Measurements from ENCODE around the gene XRCC4.
"Not testable (repeated sequence)": the region's sequence is repeated elsewhere in the genome, so short reads cannot be mapped to it uniquely, and the experiment has no call there.

Gene XRCC4

DNA sequence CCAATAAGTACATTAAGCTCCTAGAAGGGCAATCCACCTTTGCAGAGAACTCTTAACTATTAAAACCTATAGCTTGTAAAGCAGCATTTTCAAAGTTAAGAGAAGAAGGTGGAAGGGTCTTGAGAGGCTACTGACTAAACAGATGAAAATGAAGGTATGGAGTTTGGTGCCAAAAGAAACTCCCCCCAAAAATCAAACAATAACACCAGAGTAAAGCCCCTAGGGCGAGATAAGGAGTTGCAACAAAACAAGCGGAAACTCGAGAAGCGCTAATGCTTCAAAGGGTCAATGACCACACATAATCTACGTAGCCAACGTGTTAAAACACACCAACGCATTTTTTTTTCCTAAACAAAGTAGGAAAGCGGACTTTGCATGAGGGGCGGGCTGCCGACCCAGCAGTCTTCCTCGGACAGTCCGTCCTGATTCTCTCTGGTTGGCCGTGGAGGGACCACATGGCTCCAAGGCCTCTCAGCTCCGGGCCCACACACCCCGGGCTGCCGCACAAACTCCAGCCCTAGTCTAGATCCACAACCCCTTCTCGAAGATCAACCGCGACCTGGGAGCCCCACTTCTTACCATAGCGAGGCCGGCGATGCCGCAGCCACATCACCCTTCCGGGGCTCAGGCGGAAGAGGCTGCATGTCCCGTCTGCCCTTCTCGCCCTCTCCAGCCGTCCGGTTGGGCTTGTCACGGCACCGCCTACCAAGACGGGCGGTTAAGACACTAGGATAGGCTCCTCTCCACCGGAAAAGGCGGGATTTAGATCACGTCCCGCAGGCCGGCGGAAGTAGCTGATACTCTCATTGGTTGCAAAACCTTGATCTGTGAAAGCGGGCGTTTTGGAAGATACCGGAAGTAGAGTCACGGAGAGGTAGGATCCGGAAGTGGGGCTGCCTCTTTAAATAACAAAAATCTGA is at the start of gene XRCC4, which contains the start of gene TMEM167A:
Gene XRCC4, plus strand, starts transcription at position 806 of the 920 bp plus-strand sequence. CDS start 27,373 bp downstream, outside the sequence.
Gene TMEM167A, minus strand, starts transcription at position 653 of the 920 bp plus-strand sequence. Its CDS starts 71 bp downstream, at position 582.
- peak; percentile 100 for DNase-seq (ENCODE audit: low spot score)

DNA sequence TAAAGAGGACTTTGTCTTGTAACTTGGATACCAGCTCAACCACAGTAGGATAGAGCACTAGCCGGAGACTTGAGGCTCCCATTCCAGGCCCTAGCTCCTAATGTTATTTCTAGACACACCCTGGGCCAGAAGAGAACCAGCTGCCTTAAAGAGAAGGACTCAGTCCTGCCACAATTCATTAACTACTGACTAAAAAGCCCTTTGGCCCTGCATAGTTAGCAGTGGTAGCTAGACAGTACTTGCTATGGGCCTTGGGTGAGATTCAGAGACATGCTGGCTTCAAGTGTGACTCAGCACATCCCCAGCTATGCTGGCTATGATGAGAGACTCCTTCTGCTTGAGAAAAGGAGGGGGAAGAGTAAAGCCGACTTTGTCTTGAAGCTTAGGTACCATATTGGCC is 47.4 kb upstream of the XRCC4 start:
- no peak for DNase-seq (ENCODE audit: low spot score)

DNA sequence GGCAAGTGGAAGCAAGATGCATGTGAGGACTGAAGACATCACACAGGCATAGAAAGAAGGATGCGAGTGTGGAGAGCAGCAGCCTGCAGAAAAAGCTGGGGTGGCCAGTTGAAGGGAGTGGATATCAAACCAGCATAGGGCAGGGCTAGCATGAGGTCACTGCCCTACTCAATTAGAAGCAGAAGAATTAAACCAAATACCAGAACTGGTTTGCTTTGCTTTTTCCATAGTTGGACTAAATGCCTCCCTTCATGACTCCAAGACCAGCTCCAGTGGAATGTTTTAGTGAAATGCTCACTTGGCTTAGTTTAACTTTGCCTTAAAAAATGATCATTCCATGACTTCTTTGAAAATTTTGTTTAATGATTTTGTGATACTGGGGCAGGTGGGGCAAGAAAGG is 46.0 kb upstream of the XRCC4 start:
- DNase-seq (ENCODE audit: low spot score), result no peak

DNA sequence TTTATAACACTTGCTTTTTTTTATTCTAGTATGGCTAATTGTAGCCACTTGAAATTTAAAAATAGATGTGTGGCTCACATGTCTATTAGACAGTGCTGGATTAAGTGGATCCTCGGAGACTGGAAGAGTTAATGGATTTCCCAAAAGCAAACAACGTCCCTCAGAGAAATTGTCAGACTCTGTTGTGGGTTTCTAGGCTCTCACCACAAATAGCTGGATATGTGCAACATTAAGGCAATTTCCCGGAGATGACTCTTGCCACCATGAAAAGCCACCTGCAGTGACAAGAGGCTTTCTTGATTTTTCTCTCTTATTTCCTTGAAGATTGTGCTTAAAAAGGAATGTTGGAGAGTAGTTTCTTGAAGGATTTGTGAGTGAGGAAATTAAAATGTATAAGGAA is 43.3 kb upstream of the XRCC4 start:
- DNase-seq (ENCODE audit: low spot score), result no peak

DNA sequence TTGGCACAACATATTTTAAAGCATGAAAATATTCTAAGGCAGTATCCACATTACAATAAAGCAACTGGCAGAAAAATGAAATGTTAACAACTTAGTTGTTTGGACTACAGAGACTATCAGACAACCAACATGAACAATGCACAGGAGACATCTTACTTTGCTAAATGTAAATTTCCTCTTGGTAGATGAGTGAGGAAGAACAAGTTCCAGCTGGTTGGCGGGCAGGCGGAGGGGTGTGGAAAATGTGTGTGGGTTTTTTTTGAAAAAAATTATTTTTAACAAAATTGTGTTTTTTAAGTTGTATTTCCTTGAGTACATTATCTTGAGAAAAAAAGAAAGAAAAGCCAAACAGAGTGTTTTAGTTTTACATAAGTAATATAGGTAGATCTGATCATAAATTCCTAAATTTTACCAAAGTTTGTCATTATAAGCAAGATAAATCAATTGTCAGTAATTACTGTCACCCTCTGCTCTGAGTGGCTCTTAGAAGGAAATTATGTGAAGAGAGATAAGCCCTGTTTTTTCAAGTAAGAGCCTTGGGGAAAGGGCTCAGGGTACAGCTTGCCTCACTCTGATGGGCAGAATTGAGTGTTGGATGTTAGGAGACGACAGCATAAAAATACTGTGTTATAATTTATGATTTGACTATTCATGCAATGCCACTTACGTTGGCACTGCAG is 42.7 kb upstream of the XRCC4 start:
- peak; percentile 22 for DNase-seq (ENCODE audit: low spot score)

DNA sequence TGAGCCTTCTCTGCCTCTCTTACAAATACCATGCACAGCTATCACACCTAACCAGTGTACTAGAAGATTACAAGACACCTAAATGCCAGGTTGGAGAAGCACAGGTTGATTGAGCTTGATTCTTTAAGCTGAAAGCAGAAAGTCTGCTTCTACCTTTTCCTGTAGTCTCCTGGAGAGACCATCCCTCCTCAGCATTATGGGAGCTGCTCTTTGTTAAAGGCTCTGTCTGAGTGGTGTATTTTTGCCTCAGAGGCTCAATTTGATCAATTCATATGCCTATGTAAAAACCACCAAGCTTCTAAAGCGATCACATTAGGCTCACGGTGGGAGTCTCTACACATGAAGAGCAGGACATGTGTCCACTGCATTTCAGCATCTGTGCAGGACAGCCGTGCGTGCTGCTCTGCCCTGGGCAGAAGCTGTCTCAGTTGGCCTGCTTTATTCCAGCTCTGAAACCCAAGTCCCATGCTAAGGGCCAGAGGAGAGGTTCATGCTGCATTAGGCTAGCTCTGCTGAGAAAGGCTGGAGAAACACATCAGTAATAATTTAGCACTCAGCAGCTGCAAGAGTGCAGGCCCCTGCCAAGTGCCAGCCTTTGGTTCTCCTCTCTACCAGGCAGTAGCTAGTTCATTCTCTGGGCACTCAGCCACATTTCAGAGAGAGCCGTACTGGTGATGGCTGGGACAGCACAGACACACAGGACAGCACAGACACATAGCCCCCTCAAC is 41.8 kb upstream of the XRCC4 start:
- DNase-seq (ENCODE audit: low spot score), result peak; percentile 99

DNA sequence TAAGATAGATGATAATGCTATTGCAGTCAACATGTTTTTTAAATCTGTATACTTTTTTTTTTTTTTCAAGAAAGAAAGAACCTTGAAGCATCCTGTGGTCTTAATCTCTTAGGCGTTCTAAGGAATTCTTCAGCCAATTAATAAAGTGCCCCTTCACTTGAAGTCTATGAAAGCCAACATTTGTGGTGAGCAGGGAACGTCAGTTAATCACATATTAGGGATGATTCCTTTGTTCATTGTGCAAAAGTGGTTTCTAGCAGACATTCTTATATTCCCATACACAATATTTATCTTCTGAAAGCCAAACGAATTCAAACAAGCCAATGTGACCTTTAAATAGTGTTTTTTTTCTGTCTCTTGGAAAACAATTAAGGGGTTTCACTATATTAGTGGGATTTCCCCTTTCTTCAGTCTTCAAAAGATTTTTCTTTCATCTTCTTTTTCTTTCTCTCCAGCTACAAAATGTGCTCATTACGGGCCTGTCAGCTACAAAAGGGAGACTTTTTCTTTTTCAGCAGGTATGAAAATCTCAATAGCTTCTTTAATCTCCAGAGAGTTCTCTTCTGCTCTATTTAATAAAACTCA is 40.3 kb upstream of the XRCC4 start:
- peak; percentile 42 for DNase-seq (ENCODE audit: low spot score)

DNA sequence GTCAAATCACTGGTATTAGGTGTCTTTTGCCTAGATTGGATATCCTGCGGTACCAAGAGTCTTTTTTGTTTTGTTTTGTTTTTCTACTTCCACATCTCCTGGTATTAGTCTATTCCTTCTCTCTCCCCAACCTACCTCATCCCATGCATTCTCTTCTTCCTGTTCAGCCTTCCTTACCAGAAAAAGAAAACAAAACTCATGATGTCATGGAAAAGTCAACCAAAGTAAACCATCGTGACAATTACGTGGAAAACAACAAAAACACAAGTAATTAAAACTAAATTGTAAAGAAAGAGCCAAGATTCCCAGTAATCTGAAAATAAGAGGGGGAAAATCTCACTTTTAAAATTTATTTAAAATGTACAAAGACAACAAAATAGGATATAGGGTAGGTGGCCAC is 38.4 kb upstream of the XRCC4 start:
- DNase-seq (ENCODE audit: low spot score), result no peak

DNA sequence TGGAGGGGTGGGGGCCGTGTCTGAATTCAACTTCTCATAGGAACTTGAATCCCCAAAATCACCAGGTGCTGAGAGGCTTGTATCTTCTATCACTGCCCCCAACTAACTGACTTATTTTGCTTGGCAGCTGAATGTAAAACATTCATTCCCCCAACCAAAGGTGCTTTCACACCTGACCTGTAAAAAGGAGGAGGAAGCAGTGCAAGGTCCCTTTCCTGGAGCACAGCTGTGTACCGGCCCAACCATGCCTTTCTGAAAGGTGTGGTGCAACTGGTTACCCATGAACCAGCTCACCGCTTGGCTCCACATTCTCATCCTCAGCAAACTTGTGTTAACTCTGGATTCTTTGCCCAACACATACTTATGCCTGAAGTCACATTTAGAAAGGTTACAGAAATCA is 34.8 kb upstream of the XRCC4 start:
- no peak for DNase-seq (ENCODE audit: low spot score)

DNA sequence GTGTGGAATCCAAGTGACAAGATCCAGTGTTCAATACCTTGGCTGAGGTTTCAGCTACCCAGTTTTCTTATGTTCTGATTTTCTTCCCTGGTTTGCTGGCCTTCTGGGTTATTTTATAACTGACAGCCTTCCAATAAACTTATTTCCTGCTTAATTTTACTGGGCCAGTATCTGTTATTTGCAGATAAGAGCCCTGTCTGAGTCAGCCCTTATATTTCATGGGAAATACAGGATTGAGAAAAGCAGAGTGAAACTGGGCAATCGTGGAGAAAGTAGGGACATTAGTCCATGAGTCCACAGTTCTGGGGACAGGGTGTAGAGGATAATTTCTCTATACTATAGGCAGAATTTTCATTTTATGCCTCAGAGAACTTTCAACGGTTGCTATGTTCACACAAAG is 32.4 kb upstream of the XRCC4 start:
- DNase-seq (ENCODE audit: low spot score), result no peak

DNA sequence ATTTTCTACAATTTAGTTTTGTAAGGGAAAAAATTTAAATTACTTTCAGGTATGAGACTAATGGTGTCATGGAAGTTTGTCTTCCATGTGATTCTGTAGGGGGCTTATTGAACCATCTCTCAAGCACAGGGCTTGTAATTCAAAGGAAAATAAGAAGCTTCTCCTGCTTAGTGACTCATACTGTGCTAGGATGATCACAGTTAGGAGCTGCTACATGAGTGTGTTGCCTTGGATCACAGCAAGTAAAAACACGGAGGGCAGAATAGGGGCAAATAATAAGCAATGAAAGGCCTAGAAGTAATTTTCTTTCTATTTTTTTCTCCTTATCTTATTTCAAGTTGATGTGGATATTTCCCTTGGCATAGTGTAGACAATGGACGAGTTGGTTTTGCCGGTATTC is 29.1 kb upstream of the XRCC4 start:
- no peak for DNase-seq (ENCODE audit: low spot score)

DNA sequence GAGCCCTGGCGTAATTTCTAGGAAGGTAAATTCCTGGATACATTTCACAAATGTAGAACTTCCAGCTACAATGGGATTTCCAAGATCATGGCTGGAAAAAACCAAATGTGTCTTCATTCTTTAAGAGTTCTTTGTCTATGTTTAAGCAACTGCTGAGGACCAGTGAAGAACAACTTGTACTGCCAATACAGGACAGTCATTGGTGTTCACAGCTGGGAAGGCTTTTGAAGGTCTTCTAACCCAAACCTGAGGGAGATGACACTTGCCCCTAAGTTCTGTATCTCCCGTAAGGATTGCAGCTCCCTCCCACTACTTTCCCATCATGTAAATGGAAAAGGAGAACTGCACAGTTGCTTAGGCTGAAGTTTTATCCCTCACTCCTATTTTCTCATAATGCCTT is 28.5 kb upstream of the XRCC4 start:
- no peak for DNase-seq (ENCODE audit: low spot score)

DNA sequence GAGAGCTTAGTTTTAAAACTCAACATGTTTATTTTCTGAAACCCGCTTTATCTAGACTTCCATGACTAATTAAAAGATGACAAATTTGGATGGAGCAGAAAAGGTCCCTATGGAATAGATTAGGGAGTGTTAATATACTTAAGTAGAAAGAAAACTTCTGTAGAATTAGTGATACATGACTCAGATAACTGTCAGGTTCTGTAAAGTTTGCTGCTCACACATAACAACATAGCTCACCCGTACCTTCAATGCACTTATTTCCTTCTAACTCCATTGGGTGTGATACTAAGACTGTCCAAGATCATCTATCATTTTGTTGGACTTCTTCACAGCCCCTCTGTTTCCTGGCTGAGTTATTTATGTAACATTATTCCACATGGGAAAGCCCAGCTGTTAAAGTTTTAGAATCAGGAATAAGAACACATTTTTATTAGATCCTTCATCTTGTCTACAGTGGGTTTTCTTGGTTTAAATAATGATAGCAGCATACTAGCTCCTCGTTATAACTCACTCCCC is 27.9 kb upstream of the XRCC4 start:
- no peak for DNase-seq (ENCODE audit: low spot score)

DNA sequence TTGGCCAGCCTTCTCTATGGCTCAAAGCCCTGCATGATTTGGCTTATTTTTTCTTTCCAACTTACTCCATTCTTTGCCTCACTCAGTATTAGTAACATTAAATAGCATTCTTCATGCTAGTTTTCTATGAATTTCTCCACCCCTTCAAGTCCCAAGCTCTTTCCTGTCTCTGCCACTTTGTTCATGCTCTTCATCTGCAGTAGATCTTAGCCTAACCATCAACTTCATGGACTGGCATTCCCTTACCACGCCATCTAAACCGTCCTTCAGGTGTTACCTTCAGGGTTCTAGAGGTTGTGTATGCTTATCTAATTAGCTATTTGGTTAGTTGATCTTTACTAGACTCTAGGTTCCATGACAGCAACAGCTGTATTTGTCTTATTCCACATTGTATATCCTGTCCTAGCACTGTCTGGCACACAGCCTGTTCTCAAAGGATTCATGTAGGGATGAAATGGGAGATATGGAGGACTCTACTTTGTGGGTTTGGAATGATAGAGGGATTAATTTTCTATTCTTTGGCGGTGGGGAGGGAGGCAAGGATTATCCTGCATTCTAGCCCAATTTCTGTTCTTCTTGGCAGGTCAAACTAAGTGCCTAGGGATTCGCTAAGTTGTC is 26.5 kb upstream of the XRCC4 start:
- no peak for DNase-seq (ENCODE audit: low spot score)

DNA sequence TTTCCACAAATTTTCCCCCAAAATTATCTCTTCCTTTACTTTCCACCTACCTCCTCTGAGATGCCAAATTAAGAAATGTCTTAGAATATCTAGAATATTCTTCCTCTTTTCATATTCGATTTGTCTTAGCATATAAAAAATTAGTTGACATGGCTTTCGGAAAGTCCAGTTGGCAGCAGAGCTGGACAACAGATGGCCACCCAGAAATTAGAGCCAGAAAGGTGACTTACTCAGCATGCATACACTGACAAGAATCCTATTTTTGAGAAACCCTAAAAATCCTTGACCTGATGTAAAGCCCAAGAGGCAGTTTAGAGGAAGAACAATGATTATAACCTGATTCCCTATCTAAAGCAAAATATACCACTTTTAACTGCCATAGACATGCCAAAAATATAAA is 22.2 kb upstream of the XRCC4 start:
- no peak for DNase-seq (ENCODE audit: low spot score)

DNA sequence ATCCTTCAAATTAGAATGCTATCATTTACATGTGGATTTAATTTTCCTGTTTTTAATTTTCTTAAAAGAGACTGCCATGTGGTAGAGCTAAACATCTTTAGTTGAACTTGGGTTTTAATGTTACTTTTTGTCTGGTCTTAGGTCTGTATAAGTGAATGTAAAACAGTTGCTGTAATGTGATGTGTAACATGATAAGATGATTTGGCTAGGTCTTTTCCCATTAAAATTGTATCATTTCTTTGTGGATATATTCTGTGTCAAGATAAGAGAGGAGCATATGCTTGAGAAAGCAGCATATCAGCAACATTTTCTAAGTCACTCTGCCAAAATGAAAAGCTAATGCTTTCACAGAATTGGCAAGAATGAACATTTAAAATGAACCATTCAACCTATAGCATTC is 18.6 kb upstream of the XRCC4 start:
- no peak for DNase-seq (ENCODE audit: low spot score)

DNA sequence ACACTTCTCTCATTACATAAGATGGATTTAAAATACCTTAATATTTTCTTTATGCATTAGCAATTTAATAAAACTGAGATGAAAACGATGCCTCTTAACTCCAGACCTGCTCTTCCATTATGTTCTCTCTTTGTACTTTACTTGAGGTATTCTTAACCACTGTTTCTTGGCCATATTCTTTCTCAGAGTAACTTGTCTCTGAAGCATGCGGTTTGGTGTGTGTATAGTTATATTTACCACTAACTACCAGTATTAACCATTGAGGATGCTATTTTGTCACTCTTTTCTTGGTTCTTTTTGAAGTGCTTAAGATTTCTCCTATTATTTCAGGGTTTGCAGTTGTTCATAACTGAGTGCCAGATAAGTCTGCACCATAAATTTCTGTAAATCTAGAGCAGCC is 18.0 kb upstream of the XRCC4 start:
- DNase-seq (ENCODE audit: low spot score), result no peak

DNA sequence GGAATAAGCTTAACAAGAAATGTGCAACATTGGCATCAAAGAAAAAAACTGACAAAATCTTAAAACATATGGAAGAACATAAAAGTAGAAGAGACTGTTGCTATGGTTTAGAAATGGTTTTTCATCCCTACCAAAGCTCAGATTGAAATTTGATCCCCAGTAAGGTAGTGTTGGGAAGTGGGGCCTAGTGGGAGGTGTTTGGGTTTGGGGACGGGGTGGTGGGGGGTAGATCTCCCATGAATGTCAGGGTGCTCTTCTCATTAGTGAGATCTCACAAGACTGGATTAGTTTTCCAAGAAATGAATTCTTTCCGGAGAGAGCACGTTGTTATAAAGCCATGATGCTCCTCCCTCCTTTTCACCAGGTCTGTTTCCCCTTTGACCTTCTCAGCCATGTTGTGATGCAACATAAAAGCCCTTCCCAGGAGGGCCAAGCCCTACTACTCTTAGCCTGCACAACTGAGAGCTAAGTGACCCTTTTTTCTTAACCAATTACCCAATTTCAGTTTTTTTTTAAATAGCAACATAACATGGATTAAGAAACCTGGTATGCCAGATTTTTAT is 10.7 kb upstream of the XRCC4 start:
- no peak for DNase-seq (ENCODE audit: low spot score)

DNA sequence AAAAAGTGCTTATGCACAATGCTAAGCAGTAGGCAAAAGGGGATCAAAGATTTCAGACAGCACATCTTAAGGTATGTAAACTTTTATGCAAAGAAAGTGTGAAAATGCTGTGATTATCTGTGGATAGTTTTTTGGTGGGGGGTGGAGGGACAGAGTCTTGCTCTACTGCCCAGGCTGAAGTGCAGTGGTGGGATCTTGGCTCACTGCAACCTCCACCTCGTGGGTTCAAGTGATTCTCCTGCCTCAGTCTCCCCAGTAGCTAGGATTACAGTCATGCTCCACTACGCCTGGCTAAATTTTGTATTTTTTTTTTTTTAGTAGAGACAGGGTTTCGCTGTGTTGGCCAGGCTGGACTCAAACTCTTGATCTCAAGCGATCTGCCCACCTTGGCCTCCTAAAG is 10.0 kb upstream of the XRCC4 start:
- DNase-seq (ENCODE audit: low spot score), result not testable (repeated sequence)

DNA sequence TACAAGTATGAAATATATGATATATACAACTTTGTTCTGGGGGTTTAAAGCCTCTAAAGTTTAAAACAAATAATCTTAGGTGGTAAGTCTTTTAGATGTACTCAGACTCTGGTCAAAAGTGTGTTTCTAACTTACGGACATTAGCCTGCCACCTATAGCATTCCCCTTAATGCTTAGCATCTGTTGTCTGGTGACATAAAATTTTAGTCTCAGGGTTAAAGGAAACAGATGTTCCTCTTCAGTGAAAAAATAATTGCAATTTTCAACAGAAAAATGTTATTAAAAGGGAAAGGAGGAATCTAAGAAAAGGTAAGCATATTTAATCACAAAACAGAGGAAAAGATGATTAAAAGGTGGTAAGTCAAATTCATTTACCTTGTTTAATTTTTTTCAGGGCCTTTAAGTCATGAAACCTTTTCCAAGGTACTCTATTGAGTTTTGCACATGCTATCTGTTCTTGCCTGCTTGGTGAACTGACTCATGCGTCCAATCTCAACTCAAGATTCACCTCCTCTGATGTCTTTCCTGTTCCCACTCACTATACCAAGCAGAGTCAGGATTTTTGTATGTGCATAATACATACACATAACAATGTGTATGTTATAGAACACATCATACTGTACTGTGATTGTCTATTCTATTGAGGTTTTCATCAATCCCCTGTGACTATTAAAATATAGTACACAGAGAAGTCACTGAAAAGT is 8.1 kb upstream of the XRCC4 start:
- DNase-seq (ENCODE audit: low spot score), result no peak

Data from pons (tissue), 1 donor.